Fibroblast of pulmonary artery (primary cell): ENCODE results near the gene FRMD7.

ENCODE experiments used
- DNase-seq: peaks from one replicate; pipeline ENCODE4 v3.0.0-alpha.2; 2010; ENCODE audit warnings: low read depth
- H3K4me3 ChIP-seq: replicated peaks from 2 replicates; pipeline ENCODE4 v1.5.1; 2011; ENCODE audit warnings: low read depth, mild to moderate bottlenecking, control low read depth, low read length, moderate library complexity
- TF ChIP-seq, protein P1 (sequence below): IDR thresholded peaks from 2 replicates; pipeline ENCODE4 v1.5.1; 2011; ENCODE audit warnings: mild to moderate bottlenecking, control low read depth, low read length, inconsistent platforms; ENCODE audit errors: missing control alignments

Gene FRMD7

DNA sequence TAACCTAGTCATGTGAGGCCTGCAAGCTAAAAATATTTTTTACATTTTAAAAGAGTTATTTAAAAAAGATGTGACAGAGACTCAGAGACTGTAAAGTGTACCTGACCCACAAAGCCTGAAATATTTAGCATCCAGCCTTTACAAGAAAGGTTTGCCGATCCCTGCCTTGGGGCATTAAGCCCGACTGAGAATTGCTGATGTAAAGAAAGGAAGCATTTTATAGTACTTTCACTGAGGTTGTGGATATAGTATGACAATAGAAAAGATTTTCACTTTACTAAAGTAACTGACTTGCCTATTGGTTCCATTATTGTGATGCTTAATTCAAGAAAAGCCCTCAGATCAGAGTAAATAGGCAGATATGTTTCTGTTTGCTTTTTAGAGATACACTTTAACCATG, 87.8 kb downstream of the FRMD7 start:
- DNase-seq = no peak
- no peak overlapping the region for H3K4me3 ChIP-seq
- TF ChIP-seq, protein P1, sequence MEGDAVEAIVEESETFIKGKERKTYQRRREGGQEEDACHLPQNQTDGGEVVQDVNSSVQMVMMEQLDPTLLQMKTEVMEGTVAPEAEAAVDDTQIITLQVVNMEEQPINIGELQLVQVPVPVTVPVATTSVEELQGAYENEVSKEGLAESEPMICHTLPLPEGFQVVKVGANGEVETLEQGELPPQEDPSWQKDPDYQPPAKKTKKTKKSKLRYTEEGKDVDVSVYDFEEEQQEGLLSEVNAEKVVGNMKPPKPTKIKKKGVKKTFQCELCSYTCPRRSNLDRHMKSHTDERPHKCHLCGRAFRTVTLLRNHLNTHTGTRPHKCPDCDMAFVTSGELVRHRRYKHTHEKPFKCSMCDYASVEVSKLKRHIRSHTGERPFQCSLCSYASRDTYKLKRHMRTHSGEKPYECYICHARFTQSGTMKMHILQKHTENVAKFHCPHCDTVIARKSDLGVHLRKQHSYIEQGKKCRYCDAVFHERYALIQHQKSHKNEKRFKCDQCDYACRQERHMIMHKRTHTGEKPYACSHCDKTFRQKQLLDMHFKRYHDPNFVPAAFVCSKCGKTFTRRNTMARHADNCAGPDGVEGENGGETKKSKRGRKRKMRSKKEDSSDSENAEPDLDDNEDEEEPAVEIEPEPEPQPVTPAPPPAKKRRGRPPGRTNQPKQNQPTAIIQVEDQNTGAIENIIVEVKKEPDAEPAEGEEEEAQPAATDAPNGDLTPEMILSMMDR = no peak

GRCh38 chrX:132037479-132037993, 90.3 kb downstream of the FRMD7 start:
- TF ChIP-seq, protein P1 = no peak
- H3K4me3 ChIP-seq = no peak overlapping the region
- DNase-seq = no peak

GRCh38 chrX:132034648-132035047, 93.2 kb downstream of the FRMD7 start:
- no peak for DNase-seq
- H3K4me3 ChIP-seq = no peak overlapping the region
- TF ChIP-seq, protein P1 = no peak

- DNase-seq = no peak
- TF ChIP-seq, protein P1 = no peak
- H3K4me3 ChIP-seq = no peak overlapping the region
These were observed 94.7 kb downstream of the FRMD7 start for GRCh38 chrX:132033166-132033565.

- TF ChIP-seq, protein P1 = no peak
- H3K4me3 ChIP-seq = no peak overlapping the region
- no peak for DNase-seq
These were observed 96.0 kb downstream of the FRMD7 start for GRCh38 chrX:132031867-132032266.

DNA sequence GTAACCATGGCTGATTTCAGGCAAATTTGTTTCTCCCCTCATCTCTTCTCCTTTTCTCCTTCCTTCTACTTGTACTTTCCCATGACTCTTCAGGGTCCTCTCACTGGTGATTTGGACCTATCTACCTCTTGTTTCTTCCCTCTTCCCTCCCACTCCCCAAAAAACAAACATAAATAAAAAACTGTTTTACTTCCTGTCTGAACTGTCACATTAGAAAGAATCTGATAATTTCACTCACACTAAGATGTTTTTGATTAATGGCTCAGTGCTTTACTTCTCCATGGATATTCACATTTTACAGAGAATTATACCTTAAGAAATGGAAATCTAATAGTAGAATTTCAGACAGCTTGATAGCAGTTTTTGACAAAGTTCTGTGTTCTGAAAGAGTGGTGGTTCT, 97.6 kb downstream of the FRMD7 start:
- TF ChIP-seq, protein P1 = no peak
- DNase-seq = no peak
- no peak overlapping the region for H3K4me3 ChIP-seq
